ENCODE measurements around the gene CNIH3.
"Not testable (repeated sequence)": the region's sequence is repeated elsewhere in the genome, so short reads cannot be mapped to it uniquely, and the experiment has no call there.

GRCh38 chr1:224686140-224686539, 70.0 kb downstream of the CNIH3 start:
- not testable (repeated sequence) for TF ChIP-seq CTCF (IDR thresholded peaks at IDR 0.05 in 2 of 3, conservative IDR thresholded peaks at IDR 0.05 in 1 of 3; ENCODE audit: control insufficient read depth in 2 of 3, extremely low read depth in 1 of 3, insufficient read depth in 1 of 3, low read depth in 3 of 3, low read length in 3 of 3); SIX5 (IDR thresholded peaks at IDR 0.05; ENCODE audit: low read depth, low read length, severe bottlenecking); NBN (IDR thresholded peaks at IDR 0.05); MAX (IDR thresholded peaks at IDR 0.05; ENCODE audit: low read depth, low read length); CHD4 (IDR thresholded peaks at IDR 0.05)

Measured in GM12878 (cell line).